Islet precursor cell (in vitro differentiated cells): Measurements from ENCODE around the gene ATF4.

Experiments used
- DNase-seq: peaks from one replicate; pipeline ENCODE4 v3.0.0-alpha.2; 2018

The ATF4 gene, protein sequence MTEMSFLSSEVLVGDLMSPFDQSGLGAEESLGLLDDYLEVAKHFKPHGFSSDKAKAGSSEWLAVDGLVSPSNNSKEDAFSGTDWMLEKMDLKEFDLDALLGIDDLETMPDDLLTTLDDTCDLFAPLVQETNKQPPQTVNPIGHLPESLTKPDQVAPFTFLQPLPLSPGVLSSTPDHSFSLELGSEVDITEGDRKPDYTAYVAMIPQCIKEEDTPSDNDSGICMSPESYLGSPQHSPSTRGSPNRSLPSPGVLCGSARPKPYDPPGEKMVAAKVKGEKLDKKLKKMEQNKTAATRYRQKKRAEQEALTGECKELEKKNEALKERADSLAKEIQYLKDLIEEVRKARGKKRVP

DNA sequence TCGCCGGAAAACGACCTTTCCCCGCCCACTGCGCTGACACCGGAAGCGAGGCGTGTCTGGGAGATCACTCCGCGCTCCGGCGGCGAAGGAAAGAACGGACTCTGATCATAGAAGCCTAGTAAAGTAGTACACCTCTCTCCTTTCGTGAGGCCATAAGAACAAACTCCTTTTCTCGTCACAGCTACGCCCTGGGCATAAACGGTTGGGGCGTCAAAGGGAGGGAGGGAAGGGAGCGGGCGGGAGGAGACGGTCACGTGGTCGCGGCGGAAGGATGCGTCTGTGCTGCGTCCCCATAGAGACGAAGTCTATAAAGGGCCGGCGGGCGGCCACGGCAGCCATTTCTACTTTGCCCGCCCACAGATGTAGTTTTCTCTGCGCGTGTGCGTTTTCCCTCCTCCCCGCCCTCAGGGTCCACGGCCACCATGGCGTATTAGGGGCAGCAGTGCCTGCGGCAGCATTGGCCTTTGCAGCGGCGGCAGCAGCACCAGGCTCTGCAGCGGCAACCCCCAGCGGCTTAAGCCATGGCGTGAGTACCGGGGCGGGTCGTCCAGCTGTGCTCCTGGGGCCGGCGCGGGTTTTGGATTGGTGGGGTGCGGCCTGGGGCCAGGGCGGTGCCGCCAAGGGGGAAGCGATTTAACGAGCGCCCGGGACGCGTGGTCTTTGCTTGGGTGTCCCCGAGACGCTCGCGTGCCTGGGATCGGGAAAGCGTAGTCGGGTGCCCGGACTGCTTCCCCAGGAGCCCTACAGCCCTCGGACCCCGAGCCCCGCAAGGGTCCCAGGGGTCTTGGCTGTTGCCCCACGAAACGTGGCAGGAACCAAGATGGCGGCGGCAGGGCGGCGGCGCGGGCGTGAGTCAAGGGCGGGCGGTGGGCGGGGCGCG is at the start of gene ATF4:
ATF4 (plus strand) TSS at position 337 of the 880 bp plus-strand sequence. CDS start 884 bp downstream, outside the sequence.
- DNase-seq: peak; percentile 90

DNA sequence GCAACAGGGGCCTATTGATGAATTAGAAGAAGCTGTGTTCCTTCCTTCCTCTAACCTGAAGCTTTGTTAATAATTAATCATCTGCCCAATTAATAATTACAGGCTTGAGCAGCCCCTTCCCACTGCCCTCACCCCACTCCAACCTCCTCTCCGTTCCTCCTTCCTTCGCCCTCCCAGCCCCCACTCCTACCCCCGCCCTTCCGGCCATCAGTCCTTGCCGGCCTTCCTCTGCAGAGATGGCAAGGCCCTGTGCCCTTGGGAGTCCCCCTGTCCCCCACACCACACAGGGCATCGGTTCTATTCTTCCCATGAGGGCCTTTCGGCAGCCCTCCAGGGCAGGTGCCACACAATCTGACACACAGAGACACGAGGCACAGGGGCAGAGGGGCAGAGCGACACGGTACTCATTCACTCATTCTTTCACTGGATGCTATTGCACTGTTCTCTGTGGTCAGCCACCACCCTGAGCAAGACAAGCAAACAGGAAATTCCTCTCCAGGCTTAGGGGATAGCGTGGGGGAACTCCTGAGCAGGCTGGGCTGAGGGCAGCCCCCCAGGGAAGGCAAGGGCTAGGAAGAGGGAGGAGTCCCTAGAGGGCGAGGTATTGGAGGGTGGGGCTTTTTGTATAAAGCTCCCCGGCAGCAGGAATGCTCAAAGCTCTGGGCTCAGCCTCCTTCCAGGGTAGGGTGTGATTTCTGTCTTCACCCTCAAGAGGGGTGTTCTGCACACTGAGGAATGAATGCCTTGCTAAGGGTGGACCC is 48.8 kb upstream of the ATF4 start:
- peak; percentile 84 for DNase-seq

- DNase-seq: peak; percentile 86
These were observed 47.5 kb upstream of the ATF4 start for GRCh38 chr22:39472570-39473556.

DNA sequence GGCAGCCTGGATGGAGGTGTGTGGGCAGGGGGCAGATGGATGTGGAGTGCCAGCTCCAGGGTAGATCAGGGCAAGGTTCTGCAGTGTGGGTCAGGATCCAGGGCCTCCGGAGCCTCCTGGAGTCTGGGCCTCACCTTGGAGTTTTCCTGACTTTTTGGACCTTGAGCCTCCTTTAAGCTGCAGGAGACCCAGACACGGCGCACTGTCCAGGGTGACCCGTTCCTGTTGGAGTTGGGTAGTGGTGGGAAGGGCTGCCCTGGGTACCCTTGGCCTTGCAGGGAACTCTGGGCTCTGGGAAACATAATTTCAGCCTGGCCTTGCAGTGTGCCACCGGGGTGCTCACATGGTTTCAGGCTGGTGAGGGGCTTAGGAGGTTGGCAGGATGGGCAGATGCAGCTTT is 46.5 kb upstream of the ATF4 start:
- no peak for DNase-seq

GRCh38 chr22:39474351-39475111 is 45.8 kb upstream of the ATF4 start:
- DNase-seq: peak; percentile 97

- no peak for DNase-seq
These were observed 45.0 kb upstream of the ATF4 start for GRCh38 chr22:39475337-39475736.

- no peak for DNase-seq
These were observed 44.5 kb upstream of the ATF4 start for GRCh38 chr22:39475902-39476301.

- DNase-seq: no peak
These were observed 43.7 kb upstream of the ATF4 start for GRCh38 chr22:39476664-39477063.

DNA sequence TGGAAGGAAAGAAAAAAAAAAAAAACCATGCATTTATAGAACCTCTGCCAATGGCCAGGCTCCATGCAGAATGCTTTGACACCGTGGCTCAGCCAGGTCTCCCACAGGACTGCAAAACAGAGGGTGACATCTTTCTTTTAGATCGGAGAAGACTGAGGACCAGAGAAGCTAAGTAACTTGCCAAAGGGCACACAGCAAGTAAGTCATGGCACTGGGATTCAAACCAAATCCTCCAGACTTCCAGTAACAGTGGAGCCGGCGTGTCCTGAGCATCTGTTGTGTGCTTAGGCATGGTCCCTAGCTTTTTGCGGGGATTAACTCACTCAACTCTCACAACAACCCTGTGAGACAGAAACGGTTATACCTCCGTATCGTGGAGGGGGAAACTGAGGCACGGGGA is 42.8 kb upstream of the ATF4 start:
- DNase-seq: no peak

- DNase-seq: peak; percentile 86
These were observed 41.9 kb upstream of the ATF4 start for GRCh38 chr22:39478441-39478850.

DNA sequence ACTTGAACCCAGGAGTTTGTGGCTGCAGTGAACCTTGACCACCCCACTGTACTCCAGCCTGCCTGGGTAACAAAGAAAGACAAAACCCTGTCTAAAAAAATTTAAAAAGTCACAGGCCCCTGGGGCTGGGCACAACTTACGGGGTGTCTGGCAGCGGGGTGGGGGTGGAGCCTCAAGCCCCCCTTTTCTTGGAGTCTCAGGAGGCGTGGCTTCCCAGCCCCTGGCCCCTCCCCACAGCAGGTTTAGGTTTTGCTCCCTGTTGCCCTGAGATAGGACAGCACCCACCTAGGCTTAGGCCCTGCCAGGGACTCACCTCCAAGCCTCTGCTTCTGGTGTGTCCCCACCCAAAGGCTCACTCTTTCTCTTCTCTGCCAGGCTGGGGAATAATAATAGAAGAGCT is 41.1 kb upstream of the ATF4 start:
- DNase-seq: no peak

DNA sequence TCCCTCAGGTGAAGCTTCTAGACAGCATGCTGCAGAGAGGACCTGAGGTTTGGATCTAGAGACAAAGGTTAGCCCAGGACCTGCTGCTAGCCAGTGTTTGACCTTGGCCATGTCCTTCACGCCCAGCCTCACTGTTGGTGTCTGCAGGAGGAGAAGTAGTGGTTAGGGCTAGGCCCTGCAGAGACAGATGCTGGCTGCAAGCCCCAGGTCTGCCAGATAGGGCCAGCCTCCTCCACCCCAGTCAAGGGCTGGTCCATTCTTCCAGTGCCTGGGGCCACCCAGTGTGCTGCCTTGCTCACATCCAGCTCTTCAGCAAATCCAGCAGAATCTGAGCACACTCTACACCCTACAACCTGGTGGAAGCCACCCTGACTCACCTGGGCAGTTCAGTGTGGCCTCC is 39.8 kb upstream of the ATF4 start:
- no peak for DNase-seq

- DNase-seq: no peak
These were observed 39.3 kb upstream of the ATF4 start for GRCh38 chr22:39481054-39481453.

DNA sequence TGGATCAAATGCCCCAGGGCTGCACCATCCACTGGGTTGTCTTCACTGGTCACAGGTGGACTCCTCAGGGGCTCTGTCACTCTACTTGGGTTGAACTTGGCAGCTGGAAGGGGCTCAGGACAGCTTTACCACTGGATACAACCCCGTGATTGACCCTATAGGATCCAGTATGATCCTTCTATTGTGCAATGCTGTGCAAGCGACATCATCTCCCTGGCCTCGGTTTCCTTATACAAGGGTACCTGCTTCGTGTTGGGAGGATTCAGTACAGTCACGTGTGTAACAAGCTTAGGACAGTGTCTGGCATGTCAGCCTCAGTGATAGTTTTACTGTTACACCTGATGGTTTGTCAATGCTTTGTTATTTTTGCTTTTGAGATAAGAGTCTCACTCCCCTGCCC is 38.8 kb upstream of the ATF4 start:
- no peak for DNase-seq

- peak; percentile 41 for DNase-seq
These were observed 37.6 kb upstream of the ATF4 start for GRCh38 chr22:39482768-39483167.

DNA sequence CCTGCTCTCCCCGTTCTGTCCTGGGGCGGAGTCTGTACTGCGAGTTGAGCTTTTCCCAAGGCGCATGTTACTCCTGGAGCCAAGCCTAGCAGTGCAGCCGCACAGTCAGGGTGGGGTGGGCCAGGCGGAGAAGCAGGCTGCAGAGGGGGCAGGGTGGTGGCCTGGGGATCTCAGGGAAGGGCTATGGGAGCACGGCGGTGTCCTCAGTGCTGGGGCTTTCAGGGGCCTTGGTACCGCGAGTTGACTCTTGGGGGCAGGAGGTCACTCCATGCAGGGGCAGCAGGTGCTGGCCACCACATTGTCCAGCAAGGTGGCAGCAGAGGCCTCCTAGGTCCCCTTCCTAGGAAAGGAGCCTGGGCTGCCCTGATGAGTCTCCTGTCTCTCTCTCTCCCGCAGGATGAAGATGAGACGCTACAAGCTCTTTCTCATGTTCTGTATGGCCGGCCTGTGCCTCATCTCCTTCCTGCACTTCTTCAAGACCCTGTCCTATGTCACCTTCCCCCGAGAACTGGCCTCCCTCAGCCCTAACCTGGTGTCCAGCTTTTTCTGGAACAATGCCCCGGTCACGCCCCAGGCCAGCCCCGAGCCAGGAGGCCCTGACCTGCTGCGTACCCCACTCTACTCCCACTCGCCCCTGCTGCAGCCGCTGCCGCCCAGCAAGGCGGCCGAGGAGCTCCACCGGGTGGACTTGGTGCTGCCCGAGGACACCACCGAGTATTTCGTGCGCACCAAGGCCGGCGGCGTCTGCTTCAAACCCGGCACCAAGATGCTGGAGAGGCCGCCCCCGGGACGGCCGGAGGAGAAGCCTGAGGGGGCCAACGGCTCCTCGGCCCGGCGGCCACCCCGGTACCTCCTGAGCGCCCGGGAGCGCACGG is 33.2 kb upstream of the ATF4 start:
- no peak for DNase-seq

DNA sequence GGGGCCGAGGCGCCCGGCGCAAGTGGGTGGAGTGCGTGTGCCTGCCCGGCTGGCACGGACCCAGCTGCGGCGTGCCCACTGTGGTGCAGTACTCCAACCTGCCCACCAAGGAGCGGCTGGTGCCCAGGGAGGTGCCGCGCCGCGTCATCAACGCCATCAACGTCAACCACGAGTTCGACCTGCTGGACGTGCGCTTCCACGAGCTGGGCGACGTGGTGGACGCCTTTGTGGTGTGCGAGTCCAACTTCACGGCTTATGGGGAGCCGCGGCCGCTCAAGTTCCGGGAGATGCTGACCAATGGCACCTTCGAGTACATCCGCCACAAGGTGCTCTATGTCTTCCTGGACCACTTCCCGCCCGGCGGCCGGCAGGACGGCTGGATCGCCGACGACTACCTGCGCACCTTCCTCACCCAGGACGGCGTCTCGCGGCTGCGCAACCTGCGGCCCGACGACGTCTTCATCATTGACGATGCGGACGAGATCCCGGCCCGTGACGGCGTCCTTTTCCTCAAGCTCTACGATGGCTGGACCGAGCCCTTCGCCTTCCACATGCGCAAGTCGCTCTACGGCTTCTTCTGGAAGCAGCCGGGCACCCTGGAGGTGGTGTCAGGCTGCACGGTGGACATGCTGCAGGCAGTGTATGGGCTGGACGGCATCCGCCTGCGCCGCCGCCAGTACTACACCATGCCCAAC is 32.4 kb upstream of the ATF4 start:
- no peak for DNase-seq

DNA sequence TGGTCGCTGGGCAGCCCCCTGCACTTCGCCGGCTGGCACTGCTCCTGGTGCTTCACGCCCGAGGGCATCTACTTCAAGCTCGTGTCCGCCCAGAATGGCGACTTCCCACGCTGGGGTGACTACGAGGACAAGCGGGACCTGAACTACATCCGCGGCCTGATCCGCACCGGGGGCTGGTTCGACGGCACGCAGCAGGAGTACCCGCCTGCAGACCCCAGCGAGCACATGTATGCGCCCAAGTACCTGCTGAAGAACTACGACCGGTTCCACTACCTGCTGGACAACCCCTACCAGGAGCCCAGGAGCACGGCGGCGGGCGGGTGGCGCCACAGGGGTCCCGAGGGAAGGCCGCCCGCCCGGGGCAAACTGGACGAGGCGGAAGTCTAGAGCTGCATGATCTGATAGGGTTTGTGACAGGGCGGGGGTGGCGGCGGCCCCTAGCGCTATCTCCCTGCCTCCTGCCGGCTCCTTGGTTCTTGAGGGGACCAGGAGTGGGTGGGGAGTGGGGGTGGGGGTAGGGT is 31.7 kb upstream of the ATF4 start:
- peak; percentile 46 for DNase-seq
